SIG-M5 treated with dmso at 0.1 percent for 504 hours (cell line): ENCODE data around the gene ANKRD11.
A peak's percentile ranks its signal among the peaks of the same experiment; 100 is the strongest.
"Not testable (repeated sequence)": the region's sequence is repeated elsewhere in the genome, so short reads cannot be mapped to it uniquely, and the experiment has no call there.

Source experiments
- DNase-seq: peaks from one replicate; lab custom pipeline; 2025; ENCODE audit not compliant: unreplicated experiment; lab: John Stamatoyannopoulos, UW

Gene ANKRD11

DNA sequence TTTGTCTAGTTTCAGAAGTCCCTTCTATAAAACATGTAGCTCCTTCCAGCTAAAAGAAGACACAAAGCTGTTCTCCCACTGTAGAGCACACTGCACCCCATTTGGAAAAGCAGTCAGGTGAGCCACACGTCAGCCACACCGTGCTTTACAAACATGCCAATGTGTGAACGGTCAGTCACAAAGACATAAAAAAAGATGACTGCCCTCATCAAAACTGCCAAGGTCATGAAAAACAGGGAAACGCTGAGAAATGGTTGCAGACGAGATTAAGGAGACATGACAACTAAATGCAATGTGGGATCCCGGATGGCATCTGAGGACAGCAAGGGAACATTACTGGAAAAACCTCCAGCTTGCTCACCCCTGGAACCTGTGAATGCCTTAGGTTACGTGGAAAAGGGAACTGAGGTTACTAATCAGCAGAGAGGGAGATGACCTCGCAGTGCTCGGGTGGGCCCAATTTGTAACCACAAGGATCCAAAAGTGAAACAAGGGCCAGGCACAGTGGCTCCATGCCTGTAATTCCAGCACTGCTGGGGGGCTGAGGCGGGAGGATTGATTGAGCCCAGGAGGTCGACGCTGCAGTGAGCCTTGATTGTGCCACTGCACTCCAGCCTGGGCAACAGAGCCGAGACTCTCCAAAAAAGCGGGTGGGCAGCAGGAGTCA, 8.1 kb downstream of the ANKRD11 start:
- no peak for DNase-seq

DNA sequence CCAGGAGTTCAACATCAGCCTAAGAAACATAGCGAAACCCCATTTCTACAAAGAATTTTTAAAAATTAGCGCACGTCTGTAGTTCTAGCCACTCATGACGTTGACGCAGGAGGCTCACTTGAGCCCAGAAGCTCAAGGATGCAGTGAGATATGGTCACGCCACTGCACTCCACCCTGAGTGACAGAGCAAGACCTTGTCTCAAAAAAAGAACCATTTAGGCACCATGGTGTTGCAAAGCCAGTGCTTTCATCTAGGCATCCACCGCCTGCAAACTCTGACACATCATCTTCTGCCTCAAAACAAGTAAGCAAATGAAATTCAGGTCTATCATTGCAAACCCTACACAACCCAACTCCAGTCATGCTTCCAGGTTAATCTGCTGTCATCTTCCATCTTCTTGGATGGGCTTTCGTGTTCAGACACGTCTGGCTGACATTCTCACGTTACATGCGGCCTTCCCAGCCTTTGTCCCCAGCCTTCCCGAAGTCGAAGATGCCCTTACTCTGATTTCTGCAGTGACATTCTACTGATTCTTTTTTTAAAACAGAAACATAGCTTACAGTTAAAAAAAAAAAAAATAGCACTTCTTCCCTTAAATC, 8.9 kb downstream of the ANKRD11 start:
- no peak for DNase-seq

- no peak for DNase-seq
Measured at GRCh38 chr16:89478576-89479221, 11.7 kb downstream of the ANKRD11 start.

DNA sequence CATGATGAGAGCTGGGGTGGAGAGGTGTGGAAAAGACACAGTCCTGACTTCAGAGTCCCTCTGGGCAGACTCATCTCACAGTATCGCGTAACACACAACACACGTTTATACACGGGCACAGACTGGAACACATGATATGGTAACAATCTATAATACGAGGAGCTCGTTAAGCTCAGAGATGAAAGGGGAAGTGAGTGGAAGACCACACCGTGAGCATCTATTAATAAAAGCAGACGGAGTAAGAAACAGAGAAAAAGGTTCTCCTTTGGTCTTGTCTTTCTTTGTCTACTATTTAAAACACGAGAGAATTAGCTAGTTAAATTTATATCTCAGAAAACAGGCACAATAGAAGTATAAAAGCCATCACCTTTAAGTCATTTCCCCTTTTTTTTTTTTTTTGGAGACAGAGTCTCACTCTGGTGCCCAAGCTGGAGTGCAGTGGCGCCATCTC, 13.5 kb downstream of the ANKRD11 start:
- peak; percentile 71 for DNase-seq

GRCh38 chr16:89476379-89476778, 14.0 kb downstream of the ANKRD11 start:
- DNase-seq, result no peak

DNA sequence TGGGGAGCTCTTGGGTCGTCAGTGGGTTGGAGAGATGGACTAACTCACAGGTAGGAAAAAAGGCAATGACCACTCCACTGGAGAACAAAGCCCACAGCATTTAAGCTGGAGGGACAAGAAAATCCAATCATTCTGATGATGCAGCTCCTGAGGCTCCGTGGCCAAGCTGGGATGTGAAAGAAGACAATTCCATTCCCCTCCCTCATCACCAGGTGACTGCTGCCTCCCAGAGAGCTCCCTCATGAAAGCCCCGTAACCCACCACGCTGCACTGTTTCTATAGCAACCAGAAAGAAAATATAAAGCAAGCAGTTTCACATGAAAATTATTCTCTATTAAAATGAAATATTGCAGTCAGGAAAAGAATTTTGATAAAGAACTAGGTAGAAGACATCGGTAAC, 15.2 kb downstream of the ANKRD11 start:
- DNase-seq, result no peak

DNA sequence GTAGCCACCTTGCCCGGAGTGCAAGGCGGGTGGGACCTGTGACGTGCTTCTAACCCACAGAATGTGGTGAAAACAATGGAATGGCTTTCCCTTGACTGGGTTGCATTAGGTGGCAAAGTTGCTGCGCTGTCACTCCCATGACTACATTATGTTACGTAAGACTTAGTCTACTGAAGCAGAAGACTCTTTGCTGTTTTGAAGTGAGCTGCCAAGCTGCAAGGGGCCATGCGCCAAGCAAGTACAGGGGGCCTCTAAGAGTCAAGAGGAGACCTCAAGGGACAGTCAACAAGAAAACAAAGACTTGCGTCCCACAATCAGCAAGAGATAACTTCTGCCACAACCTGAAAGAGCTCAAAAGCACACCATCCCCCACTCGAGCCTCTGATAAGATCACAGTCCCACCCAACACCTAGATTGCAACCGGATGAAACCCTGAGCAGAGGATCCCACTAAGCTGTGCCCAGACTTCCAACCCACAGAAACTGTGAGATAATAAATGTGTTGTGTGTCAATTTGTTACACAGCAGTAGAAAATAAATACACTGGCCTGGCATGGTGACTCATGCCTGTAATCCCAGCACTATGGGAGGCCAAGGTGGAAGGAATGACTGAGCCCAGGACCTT, 16.5 kb downstream of the ANKRD11 start:
- peak; percentile 74 for DNase-seq

DNA sequence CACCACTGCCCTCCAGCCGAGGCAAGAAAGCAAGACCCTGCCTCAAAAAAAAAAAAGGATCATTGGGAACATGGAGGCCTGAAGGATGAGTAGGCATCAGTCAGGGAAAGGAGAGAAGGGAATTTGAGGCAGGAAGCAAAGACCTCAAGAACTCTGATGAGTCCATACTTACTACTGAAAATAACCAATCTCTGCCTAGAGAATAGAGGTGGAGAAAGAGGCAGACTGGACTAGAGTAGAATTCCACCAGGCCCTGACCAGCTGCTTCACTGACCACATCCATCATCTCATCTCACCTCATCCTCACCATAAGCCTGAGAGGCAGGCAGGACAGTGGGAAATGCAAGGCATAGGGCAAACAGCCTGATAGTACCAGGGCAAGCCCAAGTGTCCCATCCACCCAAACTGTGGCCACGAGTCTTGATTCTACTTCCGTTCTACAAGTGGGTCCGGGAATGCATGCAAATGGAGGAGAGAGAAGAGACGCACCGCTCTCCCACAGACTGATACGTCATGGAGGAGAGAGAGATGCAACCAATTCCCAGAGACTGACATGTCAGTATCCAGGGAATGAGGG, 17.1 kb downstream of the ANKRD11 start:
- DNase-seq, result no peak

DNA sequence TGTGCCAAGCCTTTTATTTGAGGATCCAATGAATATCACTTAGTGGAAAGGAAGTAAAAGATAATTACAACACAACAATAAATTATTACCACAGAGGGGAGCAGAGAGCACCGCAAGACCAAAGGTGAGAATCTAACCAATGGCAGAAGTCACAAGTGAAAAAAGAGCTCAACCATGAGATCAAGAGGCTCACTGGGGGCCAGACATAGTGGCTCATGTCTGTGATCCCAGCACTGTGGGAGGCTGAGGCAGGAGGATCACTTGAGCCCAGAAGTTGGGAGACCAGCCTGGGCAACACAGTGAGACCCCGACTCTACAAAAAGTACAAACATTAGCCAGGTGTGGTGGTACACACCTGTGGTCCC, 17.7 kb downstream of the ANKRD11 start:
- no peak for DNase-seq

- DNase-seq, result no peak
Measured at GRCh38 chr16:89467382-89467781, 23.0 kb downstream of the ANKRD11 start.

- no peak for DNase-seq
Measured at GRCh38 chr16:89466920-89467319, 23.4 kb downstream of the ANKRD11 start.

DNA sequence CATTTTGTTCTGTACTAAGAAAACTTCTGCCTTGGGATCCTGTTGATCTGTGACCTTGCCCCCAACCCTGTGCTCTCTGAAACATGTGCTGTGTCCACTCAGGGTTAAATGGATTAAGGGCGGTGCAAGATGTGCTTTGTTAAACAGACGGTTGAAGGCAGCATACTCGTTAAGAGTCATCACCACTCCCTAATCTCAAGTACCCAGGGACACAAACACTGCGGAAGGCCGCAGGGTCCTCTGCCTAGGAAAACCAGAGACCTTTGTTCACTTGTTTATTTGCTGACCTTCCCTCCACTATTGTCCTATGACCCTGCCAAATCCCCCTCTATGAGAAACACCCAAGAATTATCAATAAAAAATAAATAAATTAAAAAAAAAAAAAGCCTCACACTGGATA, 27.0 kb downstream of the ANKRD11 start:
- not testable (repeated sequence) for DNase-seq

DNA sequence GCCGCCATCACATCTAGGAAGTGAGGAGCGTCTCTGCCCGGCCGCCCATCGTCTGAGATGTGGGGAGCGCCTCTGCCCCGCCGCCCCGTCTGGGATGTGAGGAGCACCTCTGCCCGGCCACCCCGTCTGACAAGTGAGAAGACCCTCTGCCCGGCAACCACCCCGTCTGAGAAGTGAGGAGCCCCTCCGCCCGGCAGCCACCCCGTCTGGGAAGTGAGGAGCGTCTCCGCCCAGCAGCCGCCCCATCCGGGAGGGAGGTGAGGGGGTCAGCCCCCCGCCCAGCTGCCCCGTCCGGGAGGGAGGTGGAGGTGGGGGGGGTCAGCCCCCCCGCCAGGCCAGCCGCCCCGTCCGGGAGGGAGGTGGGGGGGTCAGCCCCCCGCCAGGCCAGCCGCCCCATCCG, 27.7 kb downstream of the ANKRD11 start:
- DNase-seq, result not testable (repeated sequence)

- not testable (repeated sequence) for DNase-seq
Measured at GRCh38 chr16:89461890-89462289, 28.5 kb downstream of the ANKRD11 start.

DNA sequence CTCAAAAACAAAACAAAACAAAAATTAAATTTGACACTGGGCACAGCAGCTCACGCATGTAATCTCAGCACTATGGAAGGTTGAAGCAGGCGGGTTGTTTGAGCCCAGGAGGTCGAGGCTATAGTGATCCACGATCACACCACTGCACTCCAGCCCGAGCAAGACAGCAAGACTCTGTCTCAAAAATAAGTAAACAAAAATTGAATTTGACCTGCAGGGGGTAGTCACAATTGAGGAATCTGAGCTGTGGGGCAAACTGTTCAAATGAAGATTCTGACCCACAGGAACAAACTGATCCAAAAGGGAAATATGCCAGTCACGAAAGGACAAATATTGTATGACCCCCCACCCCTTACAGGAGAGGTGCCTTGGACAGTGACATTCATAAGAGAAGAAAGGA, 29.8 kb downstream of the ANKRD11 start:
- no peak for DNase-seq

DNA sequence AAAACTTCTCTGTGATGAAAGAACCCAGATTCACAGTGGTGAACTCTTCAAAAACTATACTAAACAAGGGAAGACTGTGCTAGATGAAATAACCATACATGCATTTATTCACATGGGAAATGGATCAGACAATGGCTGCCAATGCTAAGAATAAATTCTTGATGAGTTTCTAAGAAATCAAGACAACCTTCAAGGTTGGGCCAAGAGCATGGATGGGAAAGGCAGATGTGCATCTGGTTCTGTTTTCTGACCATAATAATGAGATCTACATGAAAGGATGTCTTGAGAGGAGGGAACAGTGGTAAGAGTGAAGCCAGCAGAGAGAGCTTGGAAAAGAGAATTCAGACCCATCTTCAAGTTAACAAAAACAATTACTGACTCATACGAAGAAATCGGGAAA, 31.4 kb downstream of the ANKRD11 start:
- DNase-seq, result no peak

GRCh38 chr16:89458551-89458950, 31.8 kb downstream of the ANKRD11 start:
- no peak for DNase-seq

DNA sequence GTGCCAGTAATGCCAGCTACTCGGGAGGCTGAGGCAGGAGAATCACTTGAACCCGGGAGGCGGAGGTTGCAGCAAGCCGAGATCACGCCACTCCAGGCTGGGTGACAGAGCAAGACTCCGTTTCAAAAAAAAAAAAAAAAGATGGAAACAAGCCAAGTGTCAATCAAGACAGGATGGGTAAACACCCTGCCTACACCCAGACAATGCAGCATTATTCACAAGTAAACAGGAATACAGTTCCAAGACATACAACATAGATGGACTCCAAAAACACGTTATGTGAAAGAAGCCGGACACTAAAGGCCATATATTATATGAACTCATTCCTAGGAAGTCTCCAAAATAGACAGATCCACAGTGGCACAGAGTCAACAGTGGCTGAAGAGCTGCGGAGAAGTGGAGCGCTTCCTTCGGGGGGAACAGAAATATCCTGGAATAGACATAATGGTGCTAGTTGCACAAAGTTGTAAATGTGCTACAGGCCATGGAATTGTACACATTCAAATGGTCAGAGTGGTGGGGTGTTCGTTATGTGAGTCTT, 33.9 kb downstream of the ANKRD11 start:
- DNase-seq, result no peak

DNA sequence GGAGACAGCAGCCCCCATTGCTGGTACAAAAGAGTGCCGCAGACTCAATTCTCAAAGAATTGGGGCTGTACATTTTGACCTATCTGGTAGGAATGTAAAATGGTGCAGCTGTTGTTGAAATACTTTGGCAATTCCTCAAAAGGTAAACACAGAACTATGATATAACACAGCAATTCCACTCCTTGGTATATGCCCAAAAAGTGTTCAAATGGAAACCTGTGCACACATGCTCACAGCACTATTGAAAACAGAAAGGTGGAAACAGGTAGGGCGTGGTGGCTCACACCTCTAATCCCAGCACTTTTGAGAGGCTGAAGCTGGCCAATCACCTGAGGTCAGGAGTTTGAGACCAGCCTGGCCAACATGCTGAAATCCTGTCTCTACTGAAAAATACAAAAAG, 34.7 kb downstream of the ANKRD11 start:
- no peak for DNase-seq

DNA sequence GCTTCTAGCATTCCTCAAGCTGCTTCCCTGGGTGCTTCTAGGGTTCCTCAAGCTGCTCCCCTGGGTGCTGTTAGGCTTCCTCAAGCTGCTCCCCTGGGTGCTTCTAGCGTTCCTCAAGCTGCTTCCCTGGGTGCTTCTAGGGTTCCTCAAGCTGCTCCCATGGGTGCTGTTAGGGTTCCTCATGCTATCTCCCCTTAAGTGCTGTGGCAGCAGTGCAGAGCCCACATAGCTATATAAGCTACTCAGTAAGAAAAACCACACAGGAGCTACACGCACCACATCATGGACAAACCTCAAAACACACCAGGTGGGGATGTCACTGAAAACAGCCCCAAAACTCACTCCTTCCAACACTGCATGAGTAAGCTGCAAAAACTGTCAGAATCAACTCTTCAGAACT, 35.2 kb downstream of the ANKRD11 start:
- no peak for DNase-seq

GRCh38 chr16:89454378-89455125, 35.8 kb downstream of the ANKRD11 start:
- DNase-seq, result not testable (repeated sequence)
